GM23338 (cell line): ENCODE results near the gene SPEF1. TPM values are rescaled to one million over a fixed set of nuclear protein-coding genes. Genes with fewer than 3 reads are reported as not detected.

Experiments
- EZH2 ChIP-seq: fragments of 200-600 bp; sonication (generic); IDR thresholded peaks from one replicate; pipeline ENCODE4 v1.8.0; 2017; ENCODE audit warnings: antibody characterized with exemption, mild to moderate bottlenecking, low read depth; ENCODE audit not compliant: unreplicated experiment
- STAT1 ChIP-seq: IDR thresholded peaks from one replicate; pipeline ENCODE4 v1.6.1; 2016; ENCODE audit warnings: antibody characterized with exemption; ENCODE audit not compliant: unreplicated experiment
- ZNF331 ChIP-seq: fragments of 250-450 bp; sonication (Bioruptor Pico); IDR thresholded peaks from 2 replicates; pipeline ENCODE4 v1.5.0; 2020; ENCODE audit warnings: low read depth, mild to moderate bottlenecking, moderate library complexity
- polyA plus RNA-seq: library from polyadenylated mRNA; unstranded; fragments of >200 nt; fragmentation: Nextera tagmentation; extraction: Ambion mirVana; gene quantifications from 2 replicates; pipeline ENCODE4 v1.2.1, GENCODE V29; 2016
- total RNA-seq: library from RNA; depleted of rRNA; stranded (reverse); fragments of >200 nt; shearing (Covaris generic); gene quantifications from 2 replicates; pipeline ENCODE4 v1.2.3, GENCODE V29; 2014
- TF ChIP-seq, protein P1 (sequence below): fragments of 250-450 bp; sonication (Bioruptor Pico); IDR thresholded peaks from 2 replicates; pipeline ENCODE4 v1.5.0; 2020; ENCODE audit warnings: mild to moderate bottlenecking, moderate library complexity
- TF ChIP-seq, protein P2 (sequence below): IDR thresholded peaks from one replicate; pipeline ENCODE4 v1.6.1; 2018; ENCODE audit warnings: antibody characterized with exemption; ENCODE audit not compliant: unreplicated experiment

The SPEF1 gene
- total and polyA plus RNA-seq, 2 experiments from 2014 or later = 0.68 to 0.69 TPM

DNA sequence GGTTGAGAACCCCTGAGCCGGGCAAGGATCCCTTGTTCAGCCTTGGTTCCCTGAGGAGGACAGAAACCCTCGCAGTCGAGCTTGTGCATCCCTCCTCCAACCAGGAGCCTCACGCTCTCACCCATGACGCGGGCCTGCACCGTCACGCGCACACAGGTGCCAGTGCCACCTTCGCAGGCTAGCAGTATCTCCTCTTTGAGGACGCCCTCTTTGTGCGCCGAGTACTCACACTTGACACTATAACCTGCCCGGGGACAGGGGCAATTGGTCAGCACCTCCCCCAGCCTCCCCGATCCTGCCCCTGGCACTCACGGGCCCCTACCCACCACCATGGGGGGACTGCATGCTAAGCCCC, 27.0 kb downstream of the SPEF1 start (continued):
- TF ChIP-seq, protein P1, sequence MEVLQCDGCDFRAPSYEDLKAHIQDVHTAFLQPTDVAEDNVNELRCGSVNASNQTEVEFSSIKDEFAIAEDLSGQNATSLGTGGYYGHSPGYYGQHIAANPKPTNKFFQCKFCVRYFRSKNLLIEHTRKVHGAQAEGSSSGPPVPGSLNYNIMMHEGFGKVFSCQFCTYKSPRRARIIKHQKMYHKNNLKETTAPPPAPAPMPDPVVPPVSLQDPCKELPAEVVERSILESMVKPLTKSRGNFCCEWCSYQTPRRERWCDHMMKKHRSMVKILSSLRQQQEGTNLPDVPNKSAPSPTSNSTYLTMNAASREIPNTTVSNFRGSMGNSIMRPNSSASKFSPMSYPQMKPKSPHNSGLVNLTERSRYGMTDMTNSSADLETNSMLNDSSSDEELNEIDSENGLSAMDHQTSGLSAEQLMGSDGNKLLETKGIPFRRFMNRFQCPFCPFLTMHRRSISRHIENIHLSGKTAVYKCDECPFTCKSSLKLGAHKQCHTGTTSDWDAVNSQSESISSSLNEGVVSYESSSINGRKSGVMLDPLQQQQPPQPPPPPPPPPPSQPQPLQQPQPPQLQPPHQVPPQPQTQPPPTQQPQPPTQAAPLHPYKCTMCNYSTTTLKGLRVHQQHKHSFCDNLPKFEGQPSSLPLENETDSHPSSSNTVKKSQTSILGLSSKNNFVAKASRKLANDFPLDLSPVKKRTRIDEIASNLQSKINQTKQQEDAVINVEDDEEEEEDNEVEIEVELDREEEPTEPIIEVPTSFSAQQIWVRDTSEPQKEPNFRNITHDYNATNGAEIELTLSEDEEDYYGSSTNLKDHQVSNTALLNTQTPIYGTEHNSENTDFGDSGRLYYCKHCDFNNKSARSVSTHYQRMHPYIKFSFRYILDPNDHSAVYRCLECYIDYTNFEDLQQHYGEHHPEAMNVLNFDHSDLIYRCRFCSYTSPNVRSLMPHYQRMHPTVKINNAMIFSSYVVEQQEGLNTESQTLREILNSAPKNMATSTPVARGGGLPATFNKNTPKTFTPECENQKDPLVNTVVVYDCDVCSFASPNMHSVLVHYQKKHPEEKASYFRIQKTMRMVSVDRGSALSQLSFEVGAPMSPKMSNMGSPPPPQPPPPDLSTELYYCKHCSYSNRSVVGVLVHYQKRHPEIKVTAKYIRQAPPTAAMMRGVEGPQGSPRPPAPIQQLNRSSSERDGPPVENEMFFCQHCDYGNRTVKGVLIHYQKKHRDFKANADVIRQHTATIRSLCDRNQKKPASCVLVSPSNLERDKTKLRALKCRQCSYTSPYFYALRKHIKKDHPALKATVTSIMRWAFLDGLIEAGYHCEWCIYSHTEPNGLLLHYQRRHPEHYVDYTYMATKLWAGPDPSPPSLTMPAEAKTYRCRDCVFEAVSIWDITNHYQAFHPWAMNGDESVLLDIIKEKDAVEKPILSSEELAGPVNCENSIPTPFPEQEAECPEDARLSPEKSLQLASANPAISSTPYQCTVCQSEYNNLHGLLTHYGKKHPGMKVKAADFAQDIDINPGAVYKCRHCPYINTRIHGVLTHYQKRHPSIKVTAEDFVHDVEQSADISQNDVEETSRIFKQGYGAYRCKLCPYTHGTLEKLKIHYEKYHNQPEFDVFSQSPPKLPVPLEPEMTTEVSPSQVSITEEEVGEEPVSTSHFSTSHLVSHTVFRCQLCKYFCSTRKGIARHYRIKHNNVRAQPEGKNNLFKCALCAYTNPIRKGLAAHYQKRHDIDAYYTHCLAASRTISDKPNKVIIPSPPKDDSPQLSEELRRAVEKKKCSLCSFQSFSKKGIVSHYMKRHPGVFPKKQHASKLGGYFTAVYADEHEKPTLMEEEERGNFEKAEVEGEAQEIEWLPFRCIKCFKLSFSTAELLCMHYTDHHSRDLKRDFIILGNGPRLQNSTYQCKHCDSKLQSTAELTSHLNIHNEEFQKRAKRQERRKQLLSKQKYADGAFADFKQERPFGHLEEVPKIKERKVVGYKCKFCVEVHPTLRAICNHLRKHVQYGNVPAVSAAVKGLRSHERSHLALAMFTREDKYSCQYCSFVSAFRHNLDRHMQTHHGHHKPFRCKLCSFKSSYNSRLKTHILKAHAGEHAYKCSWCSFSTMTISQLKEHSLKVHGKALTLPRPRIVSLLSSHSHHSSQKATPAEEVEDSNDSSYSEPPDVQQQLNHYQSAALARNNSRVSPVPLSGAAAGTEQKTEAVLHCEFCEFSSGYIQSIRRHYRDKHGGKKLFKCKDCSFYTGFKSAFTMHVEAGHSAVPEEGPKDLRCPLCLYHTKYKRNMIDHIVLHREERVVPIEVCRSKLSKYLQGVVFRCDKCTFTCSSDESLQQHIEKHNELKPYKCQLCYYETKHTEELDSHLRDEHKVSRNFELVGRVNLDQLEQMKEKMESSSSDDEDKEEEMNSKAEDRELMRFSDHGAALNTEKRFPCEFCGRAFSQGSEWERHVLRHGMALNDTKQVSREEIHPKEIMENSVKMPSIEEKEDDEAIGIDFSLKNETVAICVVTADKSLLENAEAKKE = no peak
- TF ChIP-seq, protein P2, sequence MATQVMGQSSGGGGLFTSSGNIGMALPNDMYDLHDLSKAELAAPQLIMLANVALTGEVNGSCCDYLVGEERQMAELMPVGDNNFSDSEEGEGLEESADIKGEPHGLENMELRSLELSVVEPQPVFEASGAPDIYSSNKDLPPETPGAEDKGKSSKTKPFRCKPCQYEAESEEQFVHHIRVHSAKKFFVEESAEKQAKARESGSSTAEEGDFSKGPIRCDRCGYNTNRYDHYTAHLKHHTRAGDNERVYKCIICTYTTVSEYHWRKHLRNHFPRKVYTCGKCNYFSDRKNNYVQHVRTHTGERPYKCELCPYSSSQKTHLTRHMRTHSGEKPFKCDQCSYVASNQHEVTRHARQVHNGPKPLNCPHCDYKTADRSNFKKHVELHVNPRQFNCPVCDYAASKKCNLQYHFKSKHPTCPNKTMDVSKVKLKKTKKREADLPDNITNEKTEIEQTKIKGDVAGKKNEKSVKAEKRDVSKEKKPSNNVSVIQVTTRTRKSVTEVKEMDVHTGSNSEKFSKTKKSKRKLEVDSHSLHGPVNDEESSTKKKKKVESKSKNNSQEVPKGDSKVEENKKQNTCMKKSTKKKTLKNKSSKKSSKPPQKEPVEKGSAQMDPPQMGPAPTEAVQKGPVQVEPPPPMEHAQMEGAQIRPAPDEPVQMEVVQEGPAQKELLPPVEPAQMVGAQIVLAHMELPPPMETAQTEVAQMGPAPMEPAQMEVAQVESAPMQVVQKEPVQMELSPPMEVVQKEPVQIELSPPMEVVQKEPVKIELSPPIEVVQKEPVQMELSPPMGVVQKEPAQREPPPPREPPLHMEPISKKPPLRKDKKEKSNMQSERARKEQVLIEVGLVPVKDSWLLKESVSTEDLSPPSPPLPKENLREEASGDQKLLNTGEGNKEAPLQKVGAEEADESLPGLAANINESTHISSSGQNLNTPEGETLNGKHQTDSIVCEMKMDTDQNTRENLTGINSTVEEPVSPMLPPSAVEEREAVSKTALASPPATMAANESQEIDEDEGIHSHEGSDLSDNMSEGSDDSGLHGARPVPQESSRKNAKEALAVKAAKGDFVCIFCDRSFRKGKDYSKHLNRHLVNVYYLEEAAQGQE = no peak
- TF ChIP-seq ZNF331 (CRISPR knock-in tag) (no peak), STAT1 (no peak), EZH2 (no peak)
